GM19395 (cell line): ENCODE measurements around the gene FOXJ3.

Experiments used
- ATAC-seq: cut with Tn5 transposase; IDR thresholded peaks from one replicate; pipeline ENCODE4 v1.9.1; 2021; ENCODE audit warnings: mild to moderate bottlenecking, moderate library complexity; ENCODE audit not compliant: unreplicated experiment

The FOXJ3 gene

DNA sequence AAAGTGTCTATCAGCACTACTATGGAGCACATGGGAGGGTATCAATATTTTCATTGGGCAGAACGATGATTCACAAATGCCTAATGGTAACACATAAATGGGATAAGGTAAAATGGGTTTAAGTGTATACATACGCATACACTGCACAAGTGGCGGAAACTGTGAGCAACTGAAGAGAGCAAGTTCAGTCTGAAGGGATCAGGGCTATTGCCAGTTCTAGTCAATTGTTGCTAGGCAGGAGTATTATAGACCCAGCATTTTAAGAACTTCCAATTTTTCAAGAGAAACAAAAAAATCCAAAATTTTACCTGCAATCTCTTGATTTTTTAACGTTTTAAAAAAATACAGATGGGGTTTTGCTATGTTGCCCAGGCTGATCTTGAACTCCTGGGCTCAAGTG is 23.1 kb downstream of the FOXJ3 start:
- no peak for ATAC-seq

- ATAC-seq = no peak
Measured at GRCh38 chr1:42311138-42311537, 23.9 kb downstream of the FOXJ3 start.

- no peak for ATAC-seq
Measured at GRCh38 chr1:42306977-42307376, 28.1 kb downstream of the FOXJ3 start.

GRCh38 chr1:42305639-42306038 is 29.4 kb downstream of the FOXJ3 start:
- ATAC-seq = no peak

- no peak for ATAC-seq
Measured at GRCh38 chr1:42302034-42302433, 33.0 kb downstream of the FOXJ3 start.

GRCh38 chr1:42298520-42298919 is 36.5 kb downstream of the FOXJ3 start:
- ATAC-seq = no peak

GRCh38 chr1:42295816-42296215 is 39.2 kb downstream of the FOXJ3 start:
- ATAC-seq = no peak

DNA sequence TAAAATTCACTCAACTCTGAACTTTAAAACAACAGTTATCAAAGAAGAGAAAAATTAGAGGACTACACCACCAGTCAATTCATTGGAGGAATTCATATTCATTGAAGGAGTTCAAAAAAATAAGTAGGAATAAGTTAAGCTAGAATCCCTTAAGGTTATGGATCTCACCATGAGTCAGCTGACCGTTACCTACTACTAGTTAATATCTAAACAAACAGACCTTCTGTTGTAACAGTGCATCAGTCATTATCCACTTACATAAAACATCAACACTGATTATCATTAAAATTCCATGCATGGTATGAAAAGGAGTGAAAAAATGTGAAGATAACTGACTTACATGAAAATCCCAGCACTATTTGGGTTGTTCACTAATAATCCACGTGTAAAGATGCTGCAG is 44.9 kb downstream of the FOXJ3 start:
- no peak for ATAC-seq

DNA sequence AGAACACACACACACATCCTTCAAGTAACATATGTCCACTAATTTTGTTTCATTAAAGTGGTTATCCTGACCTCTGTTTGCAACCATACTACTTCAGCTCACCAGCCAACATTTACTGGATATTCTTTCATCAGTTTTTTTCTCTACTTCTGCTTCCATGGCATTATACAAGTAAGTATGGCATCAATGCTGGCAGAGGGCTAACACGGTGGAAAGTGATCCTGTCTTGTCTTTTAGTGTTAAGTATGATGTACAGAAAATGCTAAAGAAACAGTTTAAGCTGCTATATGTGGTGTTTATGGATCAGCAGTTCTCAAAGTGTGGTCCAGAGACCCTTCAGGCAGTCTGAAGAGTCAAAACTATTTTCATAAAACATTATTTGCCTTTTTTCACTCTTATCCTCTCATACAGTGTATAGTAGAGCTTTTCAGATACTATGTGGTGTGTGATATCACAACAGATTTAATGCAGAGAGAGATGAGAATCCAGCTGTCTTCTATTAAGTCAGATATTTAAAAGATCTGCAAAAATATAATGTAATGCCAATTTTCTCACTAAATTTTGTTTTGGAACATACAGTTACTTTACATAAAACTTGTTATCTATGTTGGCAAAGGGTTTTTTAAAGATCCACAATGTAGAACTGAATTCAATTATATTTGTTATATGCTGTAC is 46.6 kb downstream of the FOXJ3 start:
- ATAC-seq = no peak

DNA sequence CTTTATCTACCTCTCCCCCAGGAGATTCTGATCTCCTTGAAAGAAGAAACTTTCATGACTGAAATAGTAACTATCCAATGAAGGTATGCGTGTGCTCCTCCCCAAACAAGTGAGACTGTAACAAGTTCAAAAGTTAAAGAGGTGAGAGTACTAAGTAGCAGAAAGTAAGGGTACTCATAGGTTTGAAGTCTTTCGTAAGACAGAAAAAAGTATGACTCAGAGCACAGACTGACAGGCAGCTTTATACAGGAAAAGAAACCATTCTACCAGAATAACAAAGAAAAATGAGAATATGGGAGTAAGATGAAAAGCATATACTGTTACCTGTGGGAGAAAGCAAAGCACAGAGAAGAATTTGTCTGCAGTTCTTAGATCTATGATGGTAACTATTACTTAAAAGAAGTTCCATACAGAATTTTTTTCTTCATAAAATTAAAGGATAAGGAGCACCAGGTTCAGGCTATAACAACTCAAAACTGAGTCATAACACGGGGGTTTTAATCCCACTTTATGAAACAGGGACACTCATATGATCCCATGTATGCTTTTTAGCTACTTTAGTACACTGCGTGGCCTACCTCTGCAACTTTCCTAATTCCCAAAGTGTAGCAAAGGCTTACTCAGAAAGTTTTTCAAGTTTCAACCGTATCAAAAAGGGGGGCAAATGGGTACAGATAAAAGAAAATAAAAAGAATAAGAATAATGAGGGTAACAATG is 52.0 kb downstream of the FOXJ3 start:
- no peak for ATAC-seq

DNA sequence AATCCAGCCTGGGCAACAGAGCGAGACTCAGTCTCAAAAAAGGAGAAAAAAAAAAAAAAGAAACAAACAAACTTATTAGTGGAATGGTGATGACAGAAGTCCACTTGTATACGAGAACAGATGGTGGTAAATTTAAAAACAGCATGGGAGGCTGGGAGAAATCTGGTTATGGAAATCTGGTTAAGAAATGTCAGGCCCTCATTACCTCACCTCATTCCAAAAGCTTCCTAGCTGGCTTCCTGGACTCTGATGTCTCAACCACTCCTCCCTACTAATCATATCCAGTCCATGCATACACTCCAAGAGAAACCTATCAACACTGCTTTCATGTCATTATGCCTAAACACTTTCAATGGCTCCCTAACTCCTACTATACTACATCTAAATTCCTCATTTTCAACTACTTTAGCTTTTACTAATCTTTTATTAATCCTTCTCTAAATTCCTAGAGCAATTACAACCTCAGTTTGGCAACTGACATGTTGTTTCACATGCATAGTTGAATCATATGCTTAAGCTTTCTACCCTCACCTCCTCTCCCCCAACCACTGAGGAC is 52.9 kb downstream of the FOXJ3 start:
- no peak for ATAC-seq

DNA sequence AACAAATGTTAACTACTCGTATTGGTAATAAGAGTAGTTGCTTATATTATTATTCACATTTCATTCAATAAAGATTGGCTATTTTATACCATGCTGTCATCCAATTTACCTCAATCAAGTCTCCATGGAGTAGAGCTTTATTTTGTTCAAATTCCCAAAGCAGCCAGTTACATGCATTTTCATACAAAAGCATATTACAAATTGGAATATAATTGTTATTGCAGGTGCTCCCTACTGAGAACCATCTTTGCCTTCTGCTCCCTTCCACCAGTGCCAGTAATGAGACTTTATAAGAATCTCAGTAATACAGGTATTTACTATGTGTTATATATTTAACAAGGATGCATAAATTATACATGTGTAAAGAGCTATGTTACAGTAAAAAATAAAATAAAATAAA is 54.2 kb downstream of the FOXJ3 start:
- no peak for ATAC-seq

- ATAC-seq = no peak
Measured at GRCh38 chr1:42279055-42279454, 56.0 kb downstream of the FOXJ3 start.

DNA sequence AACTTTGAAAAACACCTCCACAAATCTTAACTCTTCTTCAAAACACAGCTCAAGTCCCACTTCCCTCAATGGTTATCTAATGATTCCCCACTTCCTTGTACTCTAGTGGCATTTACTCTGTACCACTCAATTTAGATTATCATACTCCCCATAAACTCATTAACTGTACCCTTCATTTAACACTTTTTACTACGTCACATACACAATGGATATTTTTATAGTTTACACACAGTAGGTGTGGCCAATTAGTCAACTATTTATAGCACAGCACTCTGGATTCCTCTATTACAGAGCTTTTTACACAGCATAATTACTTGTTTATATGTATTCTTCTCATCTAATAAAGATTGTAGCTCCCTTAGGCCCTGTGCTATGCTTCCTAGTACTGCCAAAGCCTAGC is 62.1 kb downstream of the FOXJ3 start:
- no peak for ATAC-seq

DNA sequence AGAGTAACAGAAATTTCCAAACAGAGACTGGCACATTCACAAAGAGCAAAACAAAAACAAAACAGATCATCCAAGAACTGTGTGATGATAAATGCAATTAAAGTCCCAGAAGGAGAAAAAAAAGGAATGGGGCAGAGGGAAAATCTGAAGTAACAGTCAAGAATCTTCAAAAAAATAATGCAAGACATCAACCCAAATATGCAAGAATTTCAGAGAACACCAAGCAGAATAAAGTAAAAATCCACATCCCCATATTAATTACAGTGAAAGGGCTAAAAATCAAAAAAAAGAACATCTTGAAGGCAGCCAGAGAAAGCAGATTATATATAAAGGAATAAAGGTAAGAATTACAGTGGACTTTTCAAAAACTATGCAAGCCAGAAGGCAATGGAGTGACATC is 67.1 kb downstream of the FOXJ3 start:
- no peak for ATAC-seq

GRCh38 chr1:42266253-42267135 is 68.5 kb downstream of the FOXJ3 start:
- ATAC-seq = no peak

DNA sequence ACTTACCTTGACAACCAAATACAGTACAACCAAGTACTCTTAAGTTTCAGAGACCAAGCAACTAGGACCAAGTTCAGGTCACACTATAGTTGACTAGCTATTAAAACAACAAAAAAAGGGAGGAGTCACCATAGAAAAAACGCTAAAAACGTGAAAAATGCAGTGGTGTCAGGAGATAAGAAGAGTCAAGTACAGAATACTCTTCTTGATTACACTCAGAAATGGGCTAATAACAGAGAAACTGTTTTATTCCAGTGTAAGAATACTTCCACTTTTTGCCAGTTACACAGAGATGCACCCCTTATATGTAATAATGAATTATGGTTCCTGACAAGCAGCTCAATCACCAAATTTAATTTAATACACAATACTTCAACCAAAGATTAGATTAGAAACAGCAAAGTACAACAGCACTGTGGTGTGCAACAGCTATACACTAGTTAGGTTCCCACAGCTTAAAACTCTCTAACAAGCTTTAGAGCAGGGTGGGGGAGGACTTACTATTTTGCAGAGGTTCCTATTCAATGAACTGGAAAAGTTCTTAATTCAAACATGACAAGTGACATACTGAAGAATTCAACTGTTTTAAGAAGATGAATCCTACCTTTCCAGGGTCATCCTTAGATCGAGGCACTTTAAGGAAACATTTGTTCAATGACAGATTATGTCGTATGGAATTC is 70.4 kb downstream of the FOXJ3 start:
- no peak for ATAC-seq

GRCh38 chr1:42263019-42263418 is 72.0 kb downstream of the FOXJ3 start:
- no peak for ATAC-seq

DNA sequence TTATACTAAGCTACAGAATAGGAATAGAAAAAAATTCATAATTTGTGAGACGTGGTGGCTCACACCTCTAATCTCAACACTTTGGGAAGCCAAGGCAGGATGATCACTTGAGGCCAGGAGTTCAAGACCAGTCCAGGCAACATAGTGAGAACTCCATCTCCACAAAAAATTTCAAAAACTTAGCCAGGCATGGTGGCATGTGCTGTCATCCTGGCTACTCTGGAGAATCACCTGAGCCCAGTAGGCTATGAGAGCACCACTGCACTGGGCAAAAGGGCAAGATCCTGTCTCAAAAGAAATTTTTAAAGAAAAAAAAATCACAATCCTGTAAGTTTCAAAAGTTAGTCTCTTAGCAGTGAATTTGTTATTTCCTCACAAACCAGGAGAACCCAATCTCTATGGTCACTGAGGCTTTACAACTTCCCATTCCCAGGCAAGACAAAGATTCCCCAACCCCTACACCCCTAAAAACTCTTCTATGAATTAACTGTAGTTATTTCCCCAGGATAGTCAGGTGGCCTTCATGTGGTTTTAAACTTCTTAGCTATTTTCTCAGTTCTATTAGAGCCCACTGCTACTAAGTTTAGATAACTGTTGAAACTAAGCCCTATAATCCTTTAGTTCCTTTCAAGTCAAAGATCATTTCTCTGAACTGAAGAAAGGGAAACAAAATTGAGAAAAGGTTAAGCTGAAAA is 74.5 kb downstream of the FOXJ3 start:
- ATAC-seq = no peak

- ATAC-seq = no peak
Measured at GRCh38 chr1:42259739-42260064, 75.3 kb downstream of the FOXJ3 start.
